ENCODE results near the gene ACAT2.
A peak's percentile ranks its signal among the peaks of the same experiment; 100 is the strongest.
"Not testable (repeated sequence)": the region's sequence is repeated elsewhere in the genome, so short reads cannot be mapped to it uniquely, and the experiment has no call there.

ACAT2 gene

DNA sequence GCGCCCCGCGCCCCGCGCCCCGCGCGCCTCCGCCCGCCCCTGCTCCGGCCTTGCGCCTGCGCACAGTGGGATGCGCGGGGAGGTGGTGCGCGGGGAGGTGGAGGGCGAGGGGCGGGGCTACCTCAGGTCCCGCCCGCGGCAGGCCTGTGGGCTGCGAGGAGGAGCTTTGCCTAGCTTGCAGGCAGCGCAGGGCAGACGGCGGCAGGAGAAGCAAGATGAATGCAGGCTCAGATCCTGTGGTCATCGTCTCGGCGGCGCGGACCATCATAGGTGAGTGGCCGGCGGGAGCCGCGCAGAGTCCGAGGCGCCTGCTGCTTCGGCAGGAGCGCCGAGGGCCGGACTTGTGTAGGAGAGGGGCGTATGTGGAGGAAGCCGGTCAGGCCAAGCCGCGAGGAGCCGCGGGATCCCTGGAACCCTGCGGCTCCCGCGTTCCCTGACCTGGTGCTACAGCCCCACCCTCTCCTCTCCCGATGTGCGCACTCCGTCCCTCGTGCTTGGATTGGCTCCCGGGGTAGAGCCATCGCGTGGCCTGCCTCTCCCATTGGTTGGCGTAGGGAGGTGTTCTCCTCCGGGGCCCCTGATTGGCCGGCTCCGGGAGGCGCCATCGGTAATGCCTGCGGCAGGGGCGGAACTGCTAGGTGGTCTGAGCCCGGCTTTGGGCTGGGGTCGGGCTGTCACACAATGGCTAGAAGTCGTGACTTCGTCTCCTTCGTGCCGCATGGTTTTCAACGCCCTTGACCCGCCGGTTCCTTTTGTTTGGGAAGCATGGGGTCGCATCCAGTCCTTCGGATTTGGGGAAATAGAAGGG, at the start of gene ACAT2:
Gene ACAT2, plus strand, starts transcription at position 173 of the 808 bp plus-strand sequence. Its CDS starts 43 bp downstream, at position 216.
- peak; percentile 84 for DNase-seq

DNA sequence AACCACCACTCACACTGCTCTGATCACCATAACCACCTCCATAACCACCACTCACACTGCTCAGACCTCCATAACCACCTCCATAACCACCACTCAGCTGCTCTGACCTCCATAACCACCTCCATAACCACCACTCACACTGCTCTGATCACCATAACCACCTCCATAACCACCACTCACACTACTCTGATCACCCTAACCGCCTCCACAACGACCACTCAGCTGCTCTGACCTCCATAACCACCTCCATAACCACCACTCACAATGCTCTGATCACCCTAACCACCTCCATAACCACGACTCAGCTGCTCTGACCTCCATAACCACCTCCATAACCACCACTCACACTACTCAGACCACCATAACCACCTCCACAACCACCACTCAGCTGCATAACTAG, 49.5 kb upstream of the ACAT2 start:
- DNase-seq: not testable (repeated sequence)

GRCh38 chr6:159713984-159714383, 47.9 kb upstream of the ACAT2 start:
- no peak for DNase-seq

DNA sequence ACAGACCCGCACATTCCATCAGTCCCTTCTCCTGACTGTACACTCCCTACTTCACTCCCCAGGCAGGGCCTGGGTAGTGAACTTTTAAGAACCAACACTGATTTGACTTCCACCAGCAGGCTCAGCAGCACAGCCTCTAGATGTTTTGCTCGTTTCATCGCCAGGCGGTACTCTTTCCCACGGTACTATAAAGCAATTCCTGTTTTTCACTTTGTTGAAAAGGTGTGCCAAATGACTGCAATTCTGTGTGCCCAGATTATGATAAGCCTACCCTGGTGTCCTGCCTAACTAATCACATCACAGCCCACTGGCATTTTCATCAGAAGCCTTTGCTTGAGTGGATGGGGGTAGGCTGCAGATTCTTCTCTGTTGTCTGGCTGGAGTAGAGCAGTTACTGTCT, 47.4 kb upstream of the ACAT2 start:
- no peak for DNase-seq

GRCh38 chr6:159715166-159715565, 46.7 kb upstream of the ACAT2 start:
- no peak for DNase-seq

- DNase-seq: no peak
Observed at GRCh38 chr6:159715605-159716004, 46.2 kb upstream of the ACAT2 start.

- DNase-seq: no peak
Observed at GRCh38 chr6:159716247-159717096, 45.4 kb upstream of the ACAT2 start.

DNA sequence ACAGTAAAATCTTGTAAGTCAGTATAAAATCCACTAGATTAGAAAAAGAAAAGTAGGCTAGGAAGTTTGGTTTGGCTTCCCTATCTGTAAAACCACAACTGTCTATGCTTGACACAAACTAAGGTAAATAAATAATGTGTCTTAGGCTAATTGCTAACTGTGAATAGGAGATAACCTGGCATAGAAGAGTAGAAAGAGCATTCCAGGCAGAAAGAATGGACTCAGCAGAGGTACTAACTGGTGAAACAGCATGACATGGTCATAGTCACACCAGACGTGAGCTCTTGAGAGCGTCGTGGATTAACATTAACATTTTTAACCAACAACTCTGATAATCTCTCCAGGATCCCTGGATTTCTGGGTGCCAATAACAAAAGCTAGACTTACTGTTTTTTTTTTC, 43.2 kb upstream of the ACAT2 start:
- no peak for DNase-seq

DNA sequence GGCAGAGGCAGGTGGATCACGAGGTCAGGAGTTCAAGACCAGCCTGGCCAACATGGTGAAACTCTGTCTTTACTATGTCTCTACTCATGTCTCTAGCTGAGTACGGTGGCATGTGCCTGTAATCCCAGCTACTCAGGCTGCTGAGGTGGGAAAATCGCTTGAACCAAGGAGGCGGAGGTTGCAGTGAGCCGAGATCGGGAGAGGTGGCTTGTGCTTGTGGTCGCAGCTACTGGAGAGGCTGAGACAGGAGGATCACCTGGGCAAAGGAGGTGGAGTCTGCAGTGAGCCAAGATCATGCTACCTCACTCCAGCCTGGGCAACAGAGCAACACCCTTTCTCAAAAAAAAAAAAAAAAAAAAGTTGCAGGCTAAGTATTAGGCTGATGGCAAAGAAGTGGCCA, 42.6 kb upstream of the ACAT2 start:
- no peak for DNase-seq

DNA sequence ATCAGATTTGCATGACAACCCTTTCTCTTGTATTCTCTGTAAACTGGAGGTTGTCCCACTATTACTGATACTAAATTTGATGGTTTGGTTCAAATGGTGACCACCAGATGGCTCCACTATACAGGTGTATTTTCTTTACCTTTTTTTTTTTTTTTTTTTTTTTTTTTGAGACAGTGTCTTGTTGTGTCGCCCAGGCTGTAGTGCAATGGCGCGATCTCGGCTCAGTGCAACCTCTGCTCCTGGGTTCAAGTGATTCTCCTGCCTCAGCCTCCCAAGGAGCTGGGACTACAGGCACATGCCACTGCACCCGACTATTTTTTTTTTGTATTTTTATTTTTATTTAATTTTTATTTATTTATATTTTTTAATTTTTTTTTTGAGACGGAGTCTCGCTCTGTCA, 41.1 kb upstream of the ACAT2 start:
- DNase-seq: peak; percentile 30

- DNase-seq: not testable (repeated sequence)
Observed at GRCh38 chr6:159721981-159722380, 39.9 kb upstream of the ACAT2 start.

DNA sequence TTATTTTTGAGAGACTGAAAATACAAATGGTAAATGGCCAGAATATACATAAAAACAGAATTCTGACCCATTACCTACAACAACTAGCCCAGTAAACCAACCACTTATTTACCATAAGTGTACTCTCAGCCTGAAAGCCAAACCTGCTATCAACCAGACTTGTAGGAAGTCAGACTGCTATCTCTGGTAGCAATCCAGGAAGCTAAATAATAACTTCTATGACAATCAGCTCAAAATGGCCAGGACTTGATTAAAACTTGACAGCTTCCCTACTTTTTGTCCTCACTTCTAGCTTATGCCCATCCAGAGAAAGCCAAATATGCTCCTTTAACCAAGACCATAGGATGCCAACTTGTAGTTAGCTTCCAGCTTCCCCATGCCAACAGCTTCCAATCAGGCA, 39.2 kb upstream of the ACAT2 start:
- no peak for DNase-seq

DNA sequence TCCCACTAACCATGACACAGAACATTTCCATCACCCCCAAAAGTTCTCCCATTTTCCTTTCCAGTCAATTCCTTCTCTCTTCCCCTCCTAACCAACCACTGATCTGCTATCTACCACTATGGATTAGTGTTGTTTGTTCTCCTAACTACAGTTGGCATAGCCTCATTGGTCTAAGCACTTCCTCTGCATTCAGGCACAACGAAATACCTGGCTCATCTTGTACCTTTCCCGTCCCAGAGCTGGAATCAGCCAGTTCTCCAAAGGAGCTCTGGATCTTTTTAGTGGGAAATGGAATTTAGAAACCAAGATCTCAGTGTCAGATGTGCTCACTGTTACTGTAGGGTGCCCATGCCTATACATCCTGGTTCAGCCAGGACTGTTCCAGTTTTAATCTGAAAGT, 38.6 kb upstream of the ACAT2 start:
- no peak for DNase-seq

DNA sequence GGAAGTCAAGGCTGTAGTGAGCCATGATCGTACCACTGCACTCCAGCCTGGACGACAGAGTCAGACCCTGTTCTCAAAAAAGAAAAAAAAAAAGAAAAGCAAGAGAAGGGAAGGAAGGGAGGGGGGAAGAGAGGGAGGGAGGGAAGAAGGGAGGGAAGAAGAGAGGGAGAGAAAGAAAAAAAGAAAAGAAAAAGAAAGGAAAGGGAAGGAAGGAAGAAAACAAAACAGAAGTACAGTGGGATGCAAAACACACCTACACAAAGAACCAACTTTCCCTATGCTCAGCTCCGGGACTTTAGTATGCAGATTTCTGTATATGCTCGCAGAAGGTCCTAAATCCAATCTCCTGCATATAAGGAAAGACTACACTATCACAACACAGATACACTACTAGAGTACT, 37.1 kb upstream of the ACAT2 start:
- DNase-seq: no peak

GRCh38 chr6:159725208-159725607, 36.6 kb upstream of the ACAT2 start:
- DNase-seq: not testable (repeated sequence)

GRCh38 chr6:159726255-159726917, 35.5 kb upstream of the ACAT2 start:
- DNase-seq: no peak

DNA sequence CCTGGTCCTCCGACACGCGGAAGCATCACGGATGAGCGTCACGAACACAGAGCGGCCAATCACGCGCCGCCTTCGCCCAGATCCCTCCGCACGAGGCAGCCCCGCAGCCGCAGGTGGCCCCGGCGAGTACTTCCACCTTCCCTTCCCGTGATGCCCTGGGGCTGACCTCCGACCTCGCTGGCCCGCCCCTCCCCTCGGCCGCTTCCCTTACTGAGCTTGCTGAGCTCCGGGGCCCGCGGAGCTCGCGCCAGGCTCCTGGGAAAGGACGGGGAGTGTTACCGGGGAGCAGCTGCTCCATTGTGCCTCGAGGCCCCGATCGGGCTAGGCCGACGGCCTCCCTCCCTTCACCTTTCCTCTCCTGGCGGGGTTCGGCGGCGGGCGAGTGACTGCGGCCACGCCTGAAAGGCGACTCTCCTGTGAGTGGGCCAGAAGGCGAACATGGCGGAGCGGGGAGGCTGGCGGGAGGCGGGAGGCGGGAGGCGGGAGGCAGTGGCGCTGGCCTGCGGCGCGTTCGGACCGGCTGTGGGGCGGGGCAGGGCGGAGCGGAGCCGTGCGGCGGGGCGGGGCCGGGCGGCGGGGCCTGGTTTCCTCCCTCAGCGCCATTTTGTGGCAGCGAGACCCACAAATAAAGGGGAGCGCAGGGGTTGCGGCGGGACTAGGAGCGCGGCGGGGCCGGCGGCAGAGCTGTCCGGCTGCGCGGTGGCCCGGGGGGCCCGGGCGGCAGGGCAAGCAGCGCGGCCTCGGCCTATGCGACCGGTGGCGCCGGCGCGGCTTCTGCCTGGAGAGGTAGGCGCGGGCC, 34.7 kb upstream of the ACAT2 start, which contains the start of gene WTAP:
Gene WTAP, plus strand, starts transcription at position 589 of the 799 bp plus-strand sequence. CDS start 8,760 bp downstream, outside the sequence.
- DNase-seq: peak; percentile 95

GRCh38 chr6:159727717-159728445, 34.0 kb upstream of the ACAT2 start:
- DNase-seq: no peak

DNA sequence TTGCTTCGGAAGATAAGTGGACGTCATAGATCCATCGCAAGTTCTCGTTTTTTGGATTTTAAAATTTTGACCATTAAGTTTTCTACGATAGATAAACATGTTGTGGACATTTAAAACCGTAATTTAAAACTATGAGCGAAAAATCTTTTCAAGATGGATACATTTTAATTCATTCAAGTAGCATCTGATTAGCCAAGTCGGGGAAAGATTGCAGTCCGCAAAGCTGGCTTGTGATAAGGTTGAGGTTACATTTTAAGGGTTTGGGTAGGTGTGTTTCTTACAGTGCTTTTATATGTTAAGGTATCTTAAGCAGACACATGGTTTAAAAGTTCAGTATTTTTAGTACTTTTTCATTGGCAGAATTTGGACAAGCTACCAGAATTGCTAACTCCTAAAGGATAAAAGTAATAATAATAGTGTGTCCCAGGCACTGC, 33.3 kb upstream of the ACAT2 start:
- DNase-seq: no peak

GRCh38 chr6:159729598-159730331, 32.1 kb upstream of the ACAT2 start:
- no peak for DNase-seq

GRCh38 chr6:159730332-159730676, 31.5 kb upstream of the ACAT2 start:
- no peak for DNase-seq

All from activated T-cell treated with anti-CD3 and anti-CD28 coated beads for 4 hours (primary cell).